ENCODE data around the gene ETFA. TPM values are rescaled to one million over a fixed set of nuclear protein-coding genes. Genes with fewer than 3 reads are reported as not detected.

ETFA gene
- total and polyA plus RNA-seq, 2 experiments from 2014 or later = 117 to 303 TPM

- Histone ChIP-seq H3K4me3 (no peak overlapping the region), H3K4me1 (ENCODE audit: low read depth) (no peaks in the 10 kb centered on the region), H3K36me3 (no peaks in the 10 kb centered on the region), H3K9me3 (ENCODE audit: low read depth) (no peaks in the 10 kb centered on the region), H3K27me3 (peaks cover 29% of the 10 kb centered on the region), H3K27ac (no peak overlapping the region)
- TF ChIP-seq, protein P1, sequence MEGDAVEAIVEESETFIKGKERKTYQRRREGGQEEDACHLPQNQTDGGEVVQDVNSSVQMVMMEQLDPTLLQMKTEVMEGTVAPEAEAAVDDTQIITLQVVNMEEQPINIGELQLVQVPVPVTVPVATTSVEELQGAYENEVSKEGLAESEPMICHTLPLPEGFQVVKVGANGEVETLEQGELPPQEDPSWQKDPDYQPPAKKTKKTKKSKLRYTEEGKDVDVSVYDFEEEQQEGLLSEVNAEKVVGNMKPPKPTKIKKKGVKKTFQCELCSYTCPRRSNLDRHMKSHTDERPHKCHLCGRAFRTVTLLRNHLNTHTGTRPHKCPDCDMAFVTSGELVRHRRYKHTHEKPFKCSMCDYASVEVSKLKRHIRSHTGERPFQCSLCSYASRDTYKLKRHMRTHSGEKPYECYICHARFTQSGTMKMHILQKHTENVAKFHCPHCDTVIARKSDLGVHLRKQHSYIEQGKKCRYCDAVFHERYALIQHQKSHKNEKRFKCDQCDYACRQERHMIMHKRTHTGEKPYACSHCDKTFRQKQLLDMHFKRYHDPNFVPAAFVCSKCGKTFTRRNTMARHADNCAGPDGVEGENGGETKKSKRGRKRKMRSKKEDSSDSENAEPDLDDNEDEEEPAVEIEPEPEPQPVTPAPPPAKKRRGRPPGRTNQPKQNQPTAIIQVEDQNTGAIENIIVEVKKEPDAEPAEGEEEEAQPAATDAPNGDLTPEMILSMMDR (IDR thresholded peaks at IDR 0.05; ENCODE audit: low read depth, low read length) = peak; percentile 72
- peak; percentile 63 to 78 for DNase-seq (ENCODE audit: low read depth in 1 of 2, low spot score in 1 of 2)
These were observed 18.9 kb upstream of the ETFA start for GRCh38 chr15:76330080-76330680.

DNA sequence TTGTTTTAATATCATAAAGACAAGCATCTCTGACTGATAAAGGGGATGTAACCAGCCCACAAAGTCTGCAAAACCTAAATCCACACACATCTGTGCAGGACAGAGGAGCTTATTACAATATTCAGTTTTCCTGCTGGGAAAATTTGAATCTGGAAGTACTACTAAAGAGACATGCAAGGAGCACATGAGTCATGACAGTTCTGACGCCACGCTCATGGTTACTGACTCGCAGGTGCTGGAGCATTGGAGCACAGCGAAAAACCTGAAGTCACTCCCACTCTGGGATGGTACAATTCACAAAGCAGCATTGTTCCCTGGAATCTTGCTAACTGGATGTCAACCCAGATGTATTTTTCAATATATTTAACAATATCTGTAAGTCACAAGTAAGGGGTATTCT lies 17.7 kb upstream of the ETFA start:
- Histone ChIP-seq H3K36me3 (no peaks in the 10 kb centered on the region), H3K9me3 (ENCODE audit: low read depth) (no peaks in the 10 kb centered on the region), H3K27ac (no peak overlapping the region), H3K4me3 (no peak overlapping the region), H3K27me3 (peaks cover 24% of the 10 kb centered on the region), H3K4me1 (ENCODE audit: low read depth) (no peaks in the 10 kb centered on the region)
- DNase-seq (ENCODE audit: low read depth in 1 of 2, low spot score in 1 of 2) = no peak
- TF ChIP-seq, protein P1 (IDR thresholded peaks at IDR 0.05; ENCODE audit: low read depth, low read length) = no peak

- TF ChIP-seq, protein P1 (IDR thresholded peaks at IDR 0.05; ENCODE audit: low read depth, low read length) = no peak
- Histone ChIP-seq H3K36me3 (no peaks in the 10 kb centered on the region), H3K27ac (no peak overlapping the region), H3K4me3 (no peak overlapping the region), H3K4me1 (ENCODE audit: low read depth) (no peaks in the 10 kb centered on the region), H3K9me3 (ENCODE audit: low read depth) (no peaks in the 10 kb centered on the region), H3K27me3 (peaks cover 24% of the 10 kb centered on the region)
- no peak for DNase-seq (ENCODE audit: low read depth in 1 of 2, low spot score in 1 of 2)
These were observed 16.9 kb upstream of the ETFA start for GRCh38 chr15:76328106-76328696.

- no peak overlapping the region for H3K27ac ChIP-seq
- no peak overlapping the region for H3K4me3 ChIP-seq
- H3K9me3 ChIP-seq (ENCODE audit: low read depth) = no peaks in the 10 kb centered on the region
- H3K36me3 ChIP-seq = no peaks in the 10 kb centered on the region
- H3K27me3 ChIP-seq = peaks cover 20% of the 10 kb centered on the region
- no peaks in the 10 kb centered on the region for H3K4me1 ChIP-seq (ENCODE audit: low read depth)
- TF ChIP-seq, protein P1 (IDR thresholded peaks at IDR 0.05; ENCODE audit: low read depth, low read length) = no peak
- no peak for DNase-seq (ENCODE audit: low read depth in 1 of 2, low spot score in 1 of 2)
These were observed 16.2 kb upstream of the ETFA start for GRCh38 chr15:76327191-76328105.

DNA sequence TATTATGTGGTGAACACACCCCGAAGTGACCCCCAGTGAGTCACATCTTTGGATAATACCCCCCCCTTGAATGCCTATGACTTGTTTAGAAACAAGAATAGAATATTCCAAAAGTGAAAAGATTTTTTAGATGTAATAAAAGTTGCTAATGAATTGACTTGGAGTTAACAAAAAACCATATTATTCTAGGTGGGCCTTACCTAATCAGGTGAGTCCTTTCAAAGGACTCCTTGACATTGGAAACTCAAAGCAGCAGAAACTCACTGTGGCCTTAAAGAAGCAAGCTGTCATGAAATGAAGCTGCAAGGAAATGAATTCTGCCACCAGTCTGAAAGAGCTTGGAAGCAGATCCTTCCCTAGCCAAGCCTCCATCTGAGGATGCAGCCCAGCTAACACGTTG lies 14.4 kb upstream of the ETFA start:
- DNase-seq (ENCODE audit: low read depth in 1 of 2, low spot score in 1 of 2) = no peak
- Histone ChIP-seq H3K27ac (no peak overlapping the region), H3K9me3 (ENCODE audit: low read depth) (no peaks in the 10 kb centered on the region), H3K4me1 (ENCODE audit: low read depth) (peaks cover 4% of the 10 kb centered on the region), H3K4me3 (no peak overlapping the region), H3K36me3 (no peaks in the 10 kb centered on the region), H3K27me3 (peaks cover 18% of the 10 kb centered on the region)
- TF ChIP-seq, protein P1 (IDR thresholded peaks at IDR 0.05; ENCODE audit: low read depth, low read length) = no peak

All from cardiac muscle cell (in vitro differentiated cells and primary cell).